Measurements from ENCODE around the gene PMFBP1. TPM values are rescaled to one million over a fixed set of nuclear protein-coding genes. Genes with fewer than 3 reads are reported as not detected.

PMFBP1 gene
- total and polyA plus RNA-seq, 3 experiments from 2014 or later = 0.09 to 0.15 (median 0.13) TPM

DNA sequence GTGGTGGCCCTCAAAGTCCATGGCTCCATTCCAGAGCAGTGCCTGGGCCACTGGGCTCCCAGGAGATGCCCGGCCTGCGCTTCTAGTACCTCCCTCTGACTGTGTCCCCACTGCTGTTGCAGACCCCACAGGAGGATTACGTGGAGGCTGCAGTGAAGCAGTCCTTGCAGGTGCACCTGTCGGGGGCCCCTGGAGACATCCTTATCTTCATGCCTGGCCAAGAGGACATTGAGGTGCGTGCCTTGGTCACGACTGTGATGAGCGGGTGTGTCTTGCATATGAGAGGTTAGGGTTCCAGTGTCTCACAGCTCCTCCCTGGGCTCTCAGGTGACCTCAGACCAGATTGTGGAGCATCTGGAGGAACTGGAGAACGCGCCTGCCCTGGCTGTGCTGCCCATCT is 67.0 kb downstream of the PMFBP1 start:
- no peaks in the 10 kb centered on the region for H3K27me3 Mint-ChIP-seq
- ChIA-PET CTCF (no interaction called here), POLR2A (no interaction called here)
- no peaks in the 10 kb centered on the region for H3K27me3 ChIP-seq (ENCODE audit: insufficient read depth, low read length, poor library complexity, severe bottlenecking)
- H3K4me1 Mint-ChIP-seq = no peaks in the 10 kb centered on the region
- peaks cover 89% of the 10 kb centered on the region for H3K36me3 ChIP-seq (ENCODE audit: insufficient read depth, low read length)
- H3K9me3 Mint-ChIP-seq = no peaks in the 10 kb centered on the region
- H3K27ac Mint-ChIP-seq = no peak overlapping the region
- H3K4me1 ChIP-seq (ENCODE audit: insufficient read depth, low read length) = no peaks in the 10 kb centered on the region
- H3K36me3 Mint-ChIP-seq = peaks cover 14 to 100% (median 26%) of the 10 kb centered on the region in 3 donors
- no peak overlapping the region for H3K4me3 Mint-ChIP-seq
- no peak for DNase-seq
- no peak overlapping the region for H3K4me3 ChIP-seq (ENCODE audit: low read length)
- no peak overlapping the region for H3K27ac ChIP-seq (ENCODE audit: low read depth, low read length)
- no peaks in the 10 kb centered on the region for H3K9me3 ChIP-seq (ENCODE audit: low read length)

DNA sequence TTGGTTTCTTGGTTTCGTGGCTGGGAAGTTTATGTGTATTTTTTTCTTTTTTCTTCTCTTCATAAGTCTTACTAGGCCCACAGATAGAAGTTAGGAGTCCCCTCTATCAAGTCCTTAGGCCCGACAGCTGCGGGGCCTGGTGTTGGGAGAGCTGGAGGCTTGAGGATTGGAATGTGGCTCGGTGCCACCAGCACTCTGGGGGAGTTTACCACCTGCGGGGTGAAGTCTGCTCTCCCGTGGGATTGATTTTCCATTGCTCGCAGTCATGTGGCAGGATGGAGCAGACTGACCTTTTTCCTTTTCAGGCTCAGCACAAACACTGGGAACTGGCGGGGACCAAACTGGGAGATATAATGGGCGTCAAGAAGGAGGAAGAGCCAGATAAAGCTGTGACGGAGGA is 70.8 kb downstream of the PMFBP1 start:
- Mint-ChIP-seq H3K4me3 (no peak overlapping the region), H3K4me1 (peaks cover 7 to 20% (median 10%) of the 10 kb centered on the region in 3 donors), H3K9me3 (no peaks in the 10 kb centered on the region), H3K27ac (no peak overlapping the region), H3K27me3 (no peaks in the 10 kb centered on the region), H3K36me3 (peaks cover 13 to 100% (median 33%) of the 10 kb centered on the region in 3 donors)
- Histone ChIP-seq H3K27me3 (ENCODE audit: insufficient read depth, low read length, poor library complexity, severe bottlenecking) (no peaks in the 10 kb centered on the region), H3K4me3 (ENCODE audit: low read length) (no peak overlapping the region), H3K4me1 (ENCODE audit: insufficient read depth, low read length) (no peaks in the 10 kb centered on the region), H3K9me3 (ENCODE audit: low read length) (no peaks in the 10 kb centered on the region), H3K36me3 (ENCODE audit: insufficient read depth, low read length) (peaks cover 97% of the 10 kb centered on the region), H3K27ac (ENCODE audit: low read depth, low read length) (no peak overlapping the region)
- ChIA-PET CTCF (no interaction called here), POLR2A (no interaction called here)
- no peak for DNase-seq

DNA sequence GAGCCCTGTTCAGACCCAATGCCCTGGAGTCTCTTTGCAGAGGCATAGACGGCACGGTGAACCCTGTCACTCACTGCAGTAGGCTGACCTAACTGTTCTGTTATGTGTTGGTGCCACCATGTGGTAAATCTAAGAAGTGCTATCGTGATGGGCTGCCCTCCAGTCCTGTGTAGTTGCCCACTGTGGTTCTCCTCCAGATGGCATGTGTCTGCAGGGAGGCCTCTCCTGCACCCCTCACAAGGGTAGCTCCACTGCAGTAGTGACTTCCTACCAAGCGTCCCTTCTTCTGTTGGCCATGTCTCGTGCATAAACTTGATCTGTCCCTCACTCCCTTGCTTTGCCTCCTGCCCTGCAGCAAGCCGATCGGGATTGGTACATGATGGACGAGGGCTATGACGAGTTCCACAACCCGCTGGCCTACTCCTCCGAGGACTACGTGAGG is 72.6 kb downstream of the PMFBP1 start:
- ChIA-PET POLR2A (no interaction called here), CTCF (interaction anchor here (0.9 kb wide), 1 partner anchor 29 kb away, joined by 3 read pairs; no protein-coding TSS in a partner anchor)
- Histone ChIP-seq H3K4me1 (ENCODE audit: insufficient read depth, low read length) (peaks cover 11% of the 10 kb centered on the region), H3K27ac (ENCODE audit: low read depth, low read length) (no peak overlapping the region), H3K36me3 (ENCODE audit: insufficient read depth, low read length) (peaks cover 83% of the 10 kb centered on the region), H3K9me3 (ENCODE audit: low read length) (no peaks in the 10 kb centered on the region), H3K27me3 (ENCODE audit: insufficient read depth, low read length, poor library complexity, severe bottlenecking) (no peaks in the 10 kb centered on the region), H3K4me3 (ENCODE audit: low read length) (no peak overlapping the region)
- peaks cover 7 to 89% (median 28%) of the 10 kb centered on the region in 3 donors for H3K36me3 Mint-ChIP-seq
- no peaks in the 10 kb centered on the region for H3K9me3 Mint-ChIP-seq
- no peaks in the 10 kb centered on the region for H3K27me3 Mint-ChIP-seq
- peaks cover 24 to 38% (median 27%) of the 10 kb centered on the region in 3 donors for H3K4me1 Mint-ChIP-seq
- no peak overlapping the region for H3K27ac Mint-ChIP-seq
- DNase-seq = peak in 3 of 5 donors; percentile 25 to 34 (median 26)
- no peak overlapping the region for H3K4me3 Mint-ChIP-seq

DNA sequence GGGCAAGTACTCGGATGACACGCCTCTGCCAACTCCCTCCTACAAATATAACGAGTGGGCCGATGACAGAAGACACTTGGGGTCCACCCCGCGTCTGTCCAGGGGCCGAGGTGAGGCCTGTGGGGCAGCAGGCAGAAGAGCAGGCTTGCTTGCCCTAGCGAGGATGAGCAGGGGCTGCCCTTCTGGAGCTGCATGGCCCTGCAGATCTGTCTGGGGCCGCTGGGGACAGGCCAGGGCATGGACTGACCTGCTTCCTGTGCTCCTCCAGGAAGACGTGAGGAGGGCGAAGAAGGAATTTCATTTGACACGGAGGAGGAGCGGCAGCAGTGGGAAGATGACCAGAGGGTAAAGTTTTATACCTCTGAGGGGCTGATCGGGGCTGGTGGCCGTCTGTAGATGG is 73.0 kb downstream of the PMFBP1 start:
- Mint-ChIP-seq H3K36me3 (peaks cover 7 to 88% (median 28%) of the 10 kb centered on the region in 3 donors), H3K9me3 (no peaks in the 10 kb centered on the region)
- CTCF ChIA-PET = no interaction called here

DNA sequence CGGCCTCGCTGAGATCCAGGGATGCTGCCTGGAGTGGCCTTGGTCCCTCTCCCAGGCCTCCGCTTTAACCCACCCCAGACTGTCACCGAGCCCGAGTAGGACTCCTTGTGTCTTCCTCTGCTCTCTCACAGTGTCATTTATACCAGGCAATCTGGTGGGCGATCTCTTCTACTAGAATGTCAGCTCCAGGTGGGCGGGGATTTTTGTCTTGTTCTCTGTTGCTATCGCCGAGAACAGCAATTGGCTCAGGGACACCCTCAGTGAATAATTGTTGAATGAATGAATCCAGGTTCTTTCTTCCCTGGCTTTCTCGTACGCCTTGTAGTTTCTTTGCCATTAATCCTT is 77.7 kb downstream of the PMFBP1 start:
- Mint-ChIP-seq H3K4me1 (peaks cover 62 to 77% (median 67%) of the 10 kb centered on the region in 3 donors), H3K27ac (peak overlapping the region; percentile 80 to 100 (median 99)), H3K27me3 (no peaks in the 10 kb centered on the region), H3K9me3 (no peaks in the 10 kb centered on the region), H3K4me3 (peak overlapping the region; percentile 93 to 100 (median 99)), H3K36me3 (peaks cover 0 to 66% (median 21%) of the 10 kb centered on the region in 3 donors)
- Histone ChIP-seq H3K4me1 (ENCODE audit: insufficient read depth, low read length) (peaks cover 28% of the 10 kb centered on the region), H3K4me3 (ENCODE audit: low read length) (peak overlapping the region; percentile 84), H3K9me3 (ENCODE audit: low read length) (no peaks in the 10 kb centered on the region), H3K27ac (ENCODE audit: low read depth, low read length) (peak overlapping the region; percentile 95), H3K36me3 (ENCODE audit: insufficient read depth, low read length) (peaks cover 41% of the 10 kb centered on the region), H3K27me3 (ENCODE audit: insufficient read depth, low read length, poor library complexity, severe bottlenecking) (no peaks in the 10 kb centered on the region)
- DNase-seq = no peak
- POLR2A ChIA-PET = no interaction called here
- CTCF ChIA-PET = no interaction called here

More for the DNA sequence above, 73.0 kb downstream of the PMFBP1 start:
- Histone ChIP-seq H3K27ac (ENCODE audit: low read depth, low read length) (no peak overlapping the region), H3K4me1 (ENCODE audit: insufficient read depth, low read length) (peaks cover 14% of the 10 kb centered on the region), H3K36me3 (ENCODE audit: insufficient read depth, low read length) (peaks cover 78% of the 10 kb centered on the region), H3K9me3 (ENCODE audit: low read length) (no peaks in the 10 kb centered on the region), H3K27me3 (ENCODE audit: insufficient read depth, low read length, poor library complexity, severe bottlenecking) (no peaks in the 10 kb centered on the region), H3K4me3 (ENCODE audit: low read length) (no peak overlapping the region)
- H3K4me1 Mint-ChIP-seq = peaks cover 27 to 43% (median 31%) of the 10 kb centered on the region in 3 donors
- POLR2A ChIA-PET = no interaction called here
- H3K27me3 Mint-ChIP-seq = no peaks in the 10 kb centered on the region
- H3K27ac Mint-ChIP-seq = no peak overlapping the region
- no peak overlapping the region for H3K4me3 Mint-ChIP-seq
- DNase-seq = no peak

DNA sequence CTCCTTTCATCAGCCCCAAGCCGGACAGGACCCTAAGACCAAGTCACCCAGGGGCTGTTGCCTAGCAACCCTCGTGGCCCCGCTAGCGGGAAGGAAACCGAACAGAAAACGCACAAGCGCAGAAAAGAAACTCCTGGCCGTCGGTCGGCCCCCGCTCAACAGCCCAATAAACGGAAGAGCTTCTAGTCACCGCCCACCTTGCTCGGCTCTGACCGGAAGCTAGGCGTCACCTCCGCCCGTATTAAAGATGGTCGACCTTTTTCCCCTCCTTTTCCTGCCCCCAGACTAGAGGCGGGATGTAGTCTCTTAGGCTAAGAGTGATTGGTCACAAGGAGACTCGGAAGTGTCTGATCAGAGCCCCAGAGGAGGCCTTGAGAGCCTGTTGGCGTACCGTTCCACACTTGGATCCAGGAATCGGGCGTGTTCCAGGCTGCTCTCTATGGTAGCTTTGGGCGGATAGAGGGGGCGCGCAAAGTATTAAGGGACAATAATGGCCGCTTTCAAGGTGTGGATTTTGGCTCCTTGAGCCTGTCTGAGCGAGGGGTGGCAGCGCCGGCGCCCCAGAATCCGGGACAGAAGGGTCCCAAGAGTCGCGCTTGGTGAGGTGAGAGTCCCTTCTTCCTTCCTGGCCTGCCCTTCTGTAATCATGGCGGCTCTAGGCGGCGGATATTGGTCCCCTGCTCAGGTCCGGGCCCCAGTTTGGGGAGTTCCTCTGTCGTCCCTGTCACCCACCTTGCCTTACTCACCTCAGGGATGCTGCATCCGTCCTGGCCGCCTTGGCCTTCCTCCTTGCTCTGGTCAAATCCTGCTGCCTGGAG is 78.3 kb downstream of the PMFBP1 start, which contains the start of the genes DHX38 and TXNL4B:
Gene DHX38 (plus strand): TSS at position 400 of the 818 bp plus-strand sequence. CDS start 2,311 bp downstream, outside the sequence.
Gene TXNL4B (minus strand): TSS at position 173 of the 818 bp plus-strand sequence. CDS start 2,871 bp downstream, outside the sequence.
- peaks cover 62 to 76% (median 73%) of the 10 kb centered on the region in 3 donors for H3K4me1 Mint-ChIP-seq
- H3K36me3 ChIP-seq (ENCODE audit: insufficient read depth, low read length) = peaks cover 36% of the 10 kb centered on the region
- ChIA-PET CTCF (no interaction called here), POLR2A (interaction anchor here (1.0 kb wide), 1 partner anchor 529 kb away, joined by 4 read pairs; no protein-coding TSS in a partner anchor)
- H3K4me3 Mint-ChIP-seq = peak within 1 kb of the TSS; percentile 93 to 100 (median 99)
- no peaks in the 10 kb centered on the region for H3K9me3 ChIP-seq (ENCODE audit: low read length)
- no peaks in the 10 kb centered on the region for H3K27me3 ChIP-seq (ENCODE audit: insufficient read depth, low read length, poor library complexity, severe bottlenecking)
- peak; percentile 80 to 94 (median 93) for DNase-seq
- peak within 1 kb of the TSS; percentile 84 for H3K4me3 ChIP-seq (ENCODE audit: low read length)
- H3K27me3 Mint-ChIP-seq = no peaks in the 10 kb centered on the region
- H3K36me3 Mint-ChIP-seq = peaks cover 0 to 66% (median 20%) of the 10 kb centered on the region in 3 donors
- H3K4me1 ChIP-seq (ENCODE audit: insufficient read depth, low read length) = peaks cover 28% of the 10 kb centered on the region
- peak within 1 kb of the TSS; percentile 80 to 100 (median 99) for H3K27ac Mint-ChIP-seq
- H3K27ac ChIP-seq (ENCODE audit: low read depth, low read length) = peak within 1 kb of the TSS; percentile 95
- H3K9me3 Mint-ChIP-seq = no peaks in the 10 kb centered on the region

DNA sequence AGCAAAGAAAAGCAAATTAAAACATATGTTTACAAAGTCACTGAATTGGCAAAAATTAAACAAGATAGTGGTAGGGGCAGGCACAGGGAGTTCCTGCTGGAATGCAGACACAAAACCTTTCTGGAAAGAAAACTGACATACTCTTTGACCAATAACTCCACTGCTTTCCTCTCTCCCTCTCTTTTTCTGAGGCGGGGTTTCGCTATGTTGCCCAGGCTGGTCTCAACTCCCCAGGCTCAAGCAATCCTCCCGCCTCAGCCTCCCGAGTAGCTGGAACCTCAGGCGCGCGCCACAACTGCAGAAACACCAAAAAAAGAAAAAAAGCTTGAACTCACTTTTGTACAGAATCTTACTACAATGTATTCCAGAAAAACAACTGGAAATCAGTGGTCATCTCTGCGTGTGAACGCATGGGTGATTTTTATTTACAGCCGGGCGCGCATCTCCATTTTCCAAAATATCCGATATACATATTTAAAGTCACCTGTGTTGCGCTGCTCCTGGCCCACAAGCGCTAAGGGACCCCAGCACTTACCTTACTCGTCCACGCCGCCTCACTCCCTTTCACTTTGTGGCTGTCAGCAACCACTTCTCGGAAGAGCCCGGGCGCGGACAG is 79.0 kb downstream of the PMFBP1 start:
- peaks cover 0 to 66% (median 16%) of the 10 kb centered on the region in 3 donors for H3K36me3 Mint-ChIP-seq
- Histone ChIP-seq H3K27ac (ENCODE audit: low read depth, low read length) (peak overlapping the region; percentile 95), H3K4me1 (ENCODE audit: insufficient read depth, low read length) (peaks cover 28% of the 10 kb centered on the region), H3K4me3 (ENCODE audit: low read length) (peak overlapping the region; percentile 84), H3K9me3 (ENCODE audit: low read length) (no peaks in the 10 kb centered on the region), H3K36me3 (ENCODE audit: insufficient read depth, low read length) (peaks cover 31% of the 10 kb centered on the region), H3K27me3 (ENCODE audit: insufficient read depth, low read length, poor library complexity, severe bottlenecking) (no peaks in the 10 kb centered on the region)
- peak overlapping the region; percentile 80 to 100 (median 99) for H3K27ac Mint-ChIP-seq
- peaks cover 61 to 73% (median 73%) of the 10 kb centered on the region in 3 donors for H3K4me1 Mint-ChIP-seq
- peak overlapping the region; percentile 93 to 100 (median 99) for H3K4me3 Mint-ChIP-seq
- POLR2A ChIA-PET = interaction anchor here (1.0 kb wide), 1 partner anchor 528 kb away, joined by 4 read pairs; no protein-coding TSS in a partner anchor
- DNase-seq = no peak
- CTCF ChIA-PET = no interaction called here
- H3K9me3 Mint-ChIP-seq = no peaks in the 10 kb centered on the region
- H3K27me3 Mint-ChIP-seq = no peaks in the 10 kb centered on the region

DNA sequence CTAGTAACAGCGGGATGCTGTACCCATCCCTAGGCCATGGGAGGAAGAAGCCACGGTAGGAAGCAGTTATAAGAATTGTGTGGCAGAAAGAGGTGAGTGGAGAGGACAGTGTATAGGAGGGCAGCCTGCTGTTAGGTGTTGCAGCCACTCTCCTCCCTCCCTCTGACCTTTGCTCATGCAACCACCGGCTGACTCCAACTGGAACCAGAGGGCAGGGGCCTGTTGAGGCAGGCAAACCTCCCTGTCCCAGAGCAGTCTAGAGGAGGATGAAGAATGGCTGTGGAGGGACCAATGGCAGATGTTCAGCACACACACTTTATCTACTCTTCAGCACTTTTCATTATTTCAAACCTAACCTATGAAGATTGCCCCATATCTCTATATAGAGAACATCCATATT is 80.7 kb downstream of the PMFBP1 start:
- peak overlapping the region in 6 of 7 donors; percentile 3 to 96 (median 64) for H3K4me3 Mint-ChIP-seq
- H3K9me3 ChIP-seq (ENCODE audit: low read length) = no peaks in the 10 kb centered on the region
- no peaks in the 10 kb centered on the region for H3K27me3 Mint-ChIP-seq
- H3K4me3 ChIP-seq (ENCODE audit: low read length) = no peak overlapping the region
- peak overlapping the region; percentile 7 to 83 (median 46) for H3K27ac Mint-ChIP-seq
- ChIA-PET CTCF (no interaction called here), POLR2A (no interaction called here)
- H3K27me3 ChIP-seq (ENCODE audit: insufficient read depth, low read length, poor library complexity, severe bottlenecking) = no peaks in the 10 kb centered on the region
- H3K36me3 Mint-ChIP-seq = peaks cover 5 to 63% (median 14%) of the 10 kb centered on the region in 3 donors
- peaks cover 28% of the 10 kb centered on the region for H3K4me1 ChIP-seq (ENCODE audit: insufficient read depth, low read length)
- H3K4me1 Mint-ChIP-seq = peaks cover 55 to 65% (median 57%) of the 10 kb centered on the region in 3 donors
- H3K9me3 Mint-ChIP-seq = no peaks in the 10 kb centered on the region
- H3K27ac ChIP-seq (ENCODE audit: low read depth, low read length) = no peak overlapping the region
- DNase-seq = no peak
- peaks cover 20% of the 10 kb centered on the region for H3K36me3 ChIP-seq (ENCODE audit: insufficient read depth, low read length)

All from CD8-positive, alpha-beta memory T cell (primary cell).